Adrenal gland (tissue), 12 donors: ENCODE measurements around the gene KSR2. TPM values are rescaled to one million over a fixed set of nuclear protein-coding genes. Genes with fewer than 3 reads are reported as not detected.

Source experiments
- DNase-seq, 7 donors: peaks; one replicate each; pipeline ENCODE4 v3.0.0-alpha.2; 2019 to 2020
- H3K27ac ChIP-seq, 5 donors: fragments of 200-600 bp; sonication (generic) in 4 of 5; 1 replicate in 3 of 5; 2 replicates in 2 of 5; pipeline versions ENCODE4 v1.5.1 to v1.8.0; 2016 to 2020; ENCODE audit warnings: mild to moderate bottlenecking in 1 of 5
- H3K27me3 ChIP-seq: fragments of 200-600 bp; 2 replicates; pipeline ENCODE4 v1.8.0; 2021
- H3K36me3 ChIP-seq, 2 donors: fragments of 200-600 bp; replicated peaks in 1 of 2; 1 replicate in 1 of 2; 2 replicates in 1 of 2; pipeline versions ENCODE4 v1.5.1 to v1.8.0; 2018 to 2022
- H3K4me1 ChIP-seq, 2 donors: fragments of 200-600 bp; replicated peaks in 1 of 2; 1 replicate in 1 of 2; 2 replicates in 1 of 2; pipeline versions ENCODE4 v1.5.1 to v1.8.0; 2018 to 2021
- H3K4me3 ChIP-seq, 4 donors: fragments of 200-600 bp; sonication (generic) in 3 of 4; one replicate each; pipeline ENCODE4 v1.5.1; 2016 to 2018
- H3K9me3 ChIP-seq, 3 donors: fragments of 200-600 bp; sonication (generic) in 1 of 3; replicated peaks in 1 of 3; 1 replicate in 2 of 3; 2 replicates in 1 of 3; pipeline versions ENCODE4 v1.5.1 to v1.8.0; 2016 to 2021
- POLR2A ChIP-seq, 2 donors: fragments of 450-650 bp; IDR thresholded peaks; one replicate each; pipeline ENCODE4 v1.6.1; 2017; ENCODE audit warnings: antibody characterized with exemption in 2 of 2, mild to moderate bottlenecking in 2 of 2, moderate library complexity in 1 of 2
- WGBS, 4 donors: extraction: QIAGEN DNeasy Blood & Tissue Kit in 2 of 4; methylation state at CpG; one replicate each; pipeline versions ENCODE4 v1.1.5 to v1.1.7; 2013 to 2017; 5-methylcytosine and 5-hydroxymethylcytosine counted together
- intact Hi-C, 2 donors: fragments of 100-400 bp; cut with DNase I; formaldehyde crosslinking; loops; one replicate each; pipeline versions ENCODE4 v1.14.1 to v1.15.0; 2022 to 2023
- polyA plus RNA-seq, 3 donors: library from polyadenylated mRNA; stranded (reverse); fragments of 200-250 nt in 2 of 3; fragments of 350-450 nt in 1 of 3; fragmentation: Illumina TruSeq in 1 of 3; extraction: RNeasy Lipid Tissue Mini Kit (QIAGEN cat#74804) in 1 of 3; gene quantifications; one replicate each; pipeline ENCODE4 v1.2.3, GENCODE V29; 2013 to 2014
- total RNA-seq, 9 donors: library from RNA; depleted of rRNA in 4 of 9; stranded (reverse); fragments of >200 nt in 4 of 9; fragments of 120-200 nt in 1 of 9; fragmentation: NEBNext Ultra II Directional in 1 of 9; extraction: Animal tissue kit (Norgen Biotek cat#: 25700) in 1 of 9; gene quantifications; one replicate each; pipeline versions ENCODE4 v1.1.0 to v1.2.4, GENCODE V29; 2013 to 2023
- TF ChIP-seq, protein P1 (sequence below), 6 experiments: fragments of 450-650 bp in 4 of 6; fragments of 200-600 bp in 2 of 6; sonication (generic) in 1 of 6; IDR thresholded peaks; 1 replicate in 5 of 6; 2 replicates in 1 of 6; pipeline versions ENCODE4 v1.5.1 to v1.8.0; 2016 to 2021; ENCODE audit warnings: antibody characterized with exemption in 6 of 6, mild to moderate bottlenecking in 2 of 6, moderate library complexity in 1 of 6
- donor health status: healthy with polysubstance abuse.
- donor health status: Bipolar disorder and iron deficiency.
- donor health status: DM: yes; HTN: yes; CAD: no.
- donor health status: DM: no; HTN: no; CAD: no.
- donor health status: DM: no; HTN: no; CAD: no.
- donor health status: DM: yes; HTN: yes; CAD: no.

Gene KSR2
- total and polyA plus RNA-seq, 12 donors, result 0.03 to 2.7 (median 0.84) TPM; not detected in 3

DNA sequence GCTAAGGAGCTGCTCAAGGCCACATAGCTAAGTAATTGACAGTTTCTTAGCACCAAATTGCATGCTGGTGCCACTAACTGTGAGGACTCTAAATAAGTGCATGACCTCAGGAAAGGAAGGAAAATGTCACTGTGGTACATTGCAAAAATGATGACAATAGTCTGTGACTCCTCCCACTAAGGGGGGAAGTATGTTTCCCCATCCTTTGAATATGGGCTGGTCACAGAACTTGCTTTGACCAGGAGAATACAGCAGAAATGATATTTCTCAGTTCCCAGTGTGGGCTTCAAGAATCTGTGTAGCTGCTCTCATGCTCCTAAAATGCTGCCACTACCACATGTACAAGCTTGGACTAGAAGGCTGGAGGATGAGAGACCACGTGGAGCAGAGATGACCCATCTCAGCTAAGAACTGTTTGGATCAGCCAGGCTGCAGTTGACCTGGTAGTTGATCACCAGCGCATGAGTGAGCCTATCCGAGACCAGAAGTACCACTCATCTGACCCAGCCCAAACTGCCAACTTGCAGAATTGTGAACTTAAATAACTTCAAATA, 565.1 kb downstream of the KSR2 start:
- H3K4me3 ChIP-seq, result no peak overlapping the region
- H3K27me3 ChIP-seq, result peaks cover 3% of the 10 kb centered on the region
- no peaks in the 10 kb centered on the region for H3K4me1 ChIP-seq
- DNase-seq, result no peak
- H3K9me3 ChIP-seq, result no peaks in the 10 kb centered on the region
- TF ChIP-seq POLR2A (IDR thresholded peaks at IDR 0.05), result no peak
- TF ChIP-seq, protein P1, sequence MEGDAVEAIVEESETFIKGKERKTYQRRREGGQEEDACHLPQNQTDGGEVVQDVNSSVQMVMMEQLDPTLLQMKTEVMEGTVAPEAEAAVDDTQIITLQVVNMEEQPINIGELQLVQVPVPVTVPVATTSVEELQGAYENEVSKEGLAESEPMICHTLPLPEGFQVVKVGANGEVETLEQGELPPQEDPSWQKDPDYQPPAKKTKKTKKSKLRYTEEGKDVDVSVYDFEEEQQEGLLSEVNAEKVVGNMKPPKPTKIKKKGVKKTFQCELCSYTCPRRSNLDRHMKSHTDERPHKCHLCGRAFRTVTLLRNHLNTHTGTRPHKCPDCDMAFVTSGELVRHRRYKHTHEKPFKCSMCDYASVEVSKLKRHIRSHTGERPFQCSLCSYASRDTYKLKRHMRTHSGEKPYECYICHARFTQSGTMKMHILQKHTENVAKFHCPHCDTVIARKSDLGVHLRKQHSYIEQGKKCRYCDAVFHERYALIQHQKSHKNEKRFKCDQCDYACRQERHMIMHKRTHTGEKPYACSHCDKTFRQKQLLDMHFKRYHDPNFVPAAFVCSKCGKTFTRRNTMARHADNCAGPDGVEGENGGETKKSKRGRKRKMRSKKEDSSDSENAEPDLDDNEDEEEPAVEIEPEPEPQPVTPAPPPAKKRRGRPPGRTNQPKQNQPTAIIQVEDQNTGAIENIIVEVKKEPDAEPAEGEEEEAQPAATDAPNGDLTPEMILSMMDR (IDR thresholded peaks at IDR 0.05), result no peak
- intact Hi-C loops, result no loop called here
- WGBS, 4 donors, result 83 to 100% (median 89%) methylated on average over 1 to 3 of the region's 3 CpGs
- no peaks in the 10 kb centered on the region for H3K36me3 ChIP-seq
- H3K27ac ChIP-seq, result no peak overlapping the region

Other genes with a start within 250 kb of the KSR2 start
- gene RFC5, start 47.7 kb upstream of the KSR2 start, total RNA-seq, result 10 to 100 TPM in 4 of 9 donors, 1 to 10 TPM in 5; 5.8 to 28.0 (median 9.4) TPM
- gene RFC5, start 47.7 kb upstream of the KSR2 start, polyA plus RNA-seq, result 1 to 10 TPM; 6.6 to 8.6 (median 7.8) TPM
- gene WSB2, start 92.2 kb upstream of the KSR2 start, total RNA-seq, result 100 to 1,000 TPM in 7 of 9 donors, 10 to 100 TPM in 2; 95.2 to 201 (median 106) TPM
- gene WSB2, start 92.2 kb upstream of the KSR2 start, polyA plus RNA-seq, result 100 to 1,000 TPM in 1 of 3 donors, 10 to 100 TPM in 2; 50.0 to 162 (median 60.8) TPM
- gene VSIG10, start 135.0 kb upstream of the KSR2 start, total RNA-seq, result 10 to 100 TPM; 22.6 to 87.6 (median 63.5) TPM
- gene VSIG10, start 135.0 kb upstream of the KSR2 start, polyA plus RNA-seq, result 10 to 100 TPM; 28.6 to 46.3 (median 31.8) TPM
- 1,000 to 10,000 TPM; 1,179 to 3,690 (median 2,563) TPM for gene PEBP1, start 167.1 kb upstream of the KSR2 start, total RNA-seq
- 1,000 to 10,000 TPM; 1,847 to 2,719 (median 2,102) TPM for gene PEBP1, start 167.1 kb upstream of the KSR2 start, polyA plus RNA-seq